Central memory CD4-positive, alpha-beta T cell (primary cell): ENCODE measurements around the gene GJB5.

Experiments used
- DNase-seq: peaks from one replicate; pipeline ENCODE4 v3.0.0; 2022

GJB5 gene

DNA sequence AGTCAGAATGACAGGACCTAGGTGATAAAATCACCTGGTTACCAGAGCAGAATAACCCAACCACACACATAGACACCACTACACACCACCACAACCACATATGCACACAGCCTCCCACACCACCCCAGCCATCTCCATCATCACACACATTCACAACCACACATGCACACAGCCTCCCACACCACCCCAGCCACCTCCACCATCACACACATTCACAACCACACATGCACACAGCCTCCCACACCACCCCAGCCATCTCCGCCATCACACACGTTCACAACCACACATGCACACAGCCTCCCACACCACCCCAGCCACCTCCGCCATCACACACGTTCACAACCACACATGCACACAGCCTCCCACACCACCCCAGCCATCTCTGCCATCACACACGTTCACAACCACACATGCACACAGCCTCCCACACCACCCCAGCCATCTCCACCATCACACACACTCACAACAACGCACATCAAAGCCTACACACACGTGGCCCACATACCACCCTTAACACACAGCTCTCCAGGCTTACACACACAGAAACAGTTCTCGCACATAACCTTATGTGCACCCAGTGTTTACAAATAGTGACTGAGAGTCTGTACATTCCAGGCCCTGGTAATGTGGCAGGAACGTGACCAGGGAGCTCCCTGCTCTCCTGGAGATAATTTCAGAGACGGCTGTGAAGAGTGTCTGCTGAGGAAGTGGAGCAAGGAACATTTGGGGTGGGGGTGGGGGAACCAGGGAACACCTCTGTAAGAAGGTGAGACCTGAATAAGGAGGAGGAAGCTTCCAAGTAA is 22.9 kb downstream of the GJB5 start:
- DNase-seq, result no peak

DNA sequence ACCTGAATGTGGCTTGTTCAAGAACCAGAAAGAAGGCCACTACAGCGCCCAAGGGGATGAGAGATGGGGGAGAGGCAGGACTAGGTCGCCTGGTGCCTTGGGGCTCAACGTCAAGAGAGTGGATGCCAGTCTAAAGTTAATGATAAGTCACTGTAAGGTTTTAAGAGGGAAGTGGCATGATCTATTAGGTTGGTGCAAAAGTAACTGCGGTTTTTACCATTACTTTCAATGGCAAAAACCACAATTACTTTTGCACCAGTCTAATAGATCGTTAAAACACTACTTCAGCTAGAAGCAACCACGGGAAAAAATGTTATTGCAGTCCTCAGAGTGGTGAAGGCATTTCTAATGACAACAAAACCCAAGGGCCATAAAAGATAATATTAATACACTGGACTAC is 23.5 kb downstream of the GJB5 start:
- no peak for DNase-seq

DNA sequence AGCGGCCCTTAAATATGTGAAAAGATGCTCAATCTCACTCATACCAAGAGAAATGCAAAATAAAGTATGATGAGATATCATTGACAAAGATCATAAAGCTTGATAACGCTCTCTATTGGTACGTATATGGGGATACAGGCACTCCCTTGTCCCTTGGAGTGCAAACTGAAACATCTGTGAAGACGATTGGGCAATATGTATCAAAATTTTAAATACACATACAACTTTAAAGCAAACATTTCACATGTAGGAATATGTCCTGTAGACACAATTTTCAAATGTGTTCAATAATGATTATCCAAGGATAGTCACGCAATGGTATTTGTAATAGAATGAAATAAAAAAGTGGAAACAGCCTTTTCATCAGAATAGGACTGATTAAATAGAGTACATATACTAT is 24.2 kb downstream of the GJB5 start:
- no peak for DNase-seq

DNA sequence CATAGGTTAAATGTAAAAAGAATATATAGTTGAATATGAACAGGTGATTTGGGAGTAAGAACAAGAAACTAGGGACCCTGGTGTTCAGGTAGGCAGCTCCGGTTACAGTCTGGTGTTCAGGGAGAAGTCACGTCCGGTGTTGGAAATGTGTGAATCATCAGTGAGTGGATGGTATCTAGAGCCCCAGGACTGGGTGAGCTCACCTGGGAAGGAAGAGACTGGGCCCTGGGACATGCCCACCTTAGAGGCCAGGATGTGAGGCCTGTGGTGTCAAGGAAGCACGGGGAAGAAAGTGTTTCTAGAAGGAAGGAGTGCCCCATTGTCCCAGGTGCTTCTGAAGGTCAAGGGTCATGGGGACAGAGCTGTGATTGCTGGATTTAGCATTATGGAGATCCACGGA is 24.7 kb downstream of the GJB5 start:
- DNase-seq, result no peak

GRCh38 chr1:34779962-34780361 is 25.1 kb downstream of the GJB5 start:
- no peak for DNase-seq

DNA sequence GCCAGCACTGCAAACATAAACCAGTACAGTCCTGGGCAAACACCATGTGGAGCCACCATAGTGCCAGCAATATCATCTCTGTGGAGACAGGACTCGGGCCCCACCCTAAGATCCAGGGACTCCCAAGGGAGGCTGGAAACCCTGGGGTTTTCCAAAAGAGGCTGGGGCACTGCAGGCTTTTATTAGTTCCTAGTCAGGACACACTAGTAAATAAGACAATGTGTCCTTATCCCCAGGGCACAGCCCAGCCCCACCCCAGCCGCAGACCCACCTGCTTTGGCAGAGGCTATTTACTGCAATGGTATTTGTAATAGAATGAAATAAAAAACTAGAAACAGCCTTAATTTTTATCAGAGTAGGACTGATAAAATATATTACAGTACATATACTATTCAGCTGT is 25.7 kb downstream of the GJB5 start:
- no peak for DNase-seq

DNA sequence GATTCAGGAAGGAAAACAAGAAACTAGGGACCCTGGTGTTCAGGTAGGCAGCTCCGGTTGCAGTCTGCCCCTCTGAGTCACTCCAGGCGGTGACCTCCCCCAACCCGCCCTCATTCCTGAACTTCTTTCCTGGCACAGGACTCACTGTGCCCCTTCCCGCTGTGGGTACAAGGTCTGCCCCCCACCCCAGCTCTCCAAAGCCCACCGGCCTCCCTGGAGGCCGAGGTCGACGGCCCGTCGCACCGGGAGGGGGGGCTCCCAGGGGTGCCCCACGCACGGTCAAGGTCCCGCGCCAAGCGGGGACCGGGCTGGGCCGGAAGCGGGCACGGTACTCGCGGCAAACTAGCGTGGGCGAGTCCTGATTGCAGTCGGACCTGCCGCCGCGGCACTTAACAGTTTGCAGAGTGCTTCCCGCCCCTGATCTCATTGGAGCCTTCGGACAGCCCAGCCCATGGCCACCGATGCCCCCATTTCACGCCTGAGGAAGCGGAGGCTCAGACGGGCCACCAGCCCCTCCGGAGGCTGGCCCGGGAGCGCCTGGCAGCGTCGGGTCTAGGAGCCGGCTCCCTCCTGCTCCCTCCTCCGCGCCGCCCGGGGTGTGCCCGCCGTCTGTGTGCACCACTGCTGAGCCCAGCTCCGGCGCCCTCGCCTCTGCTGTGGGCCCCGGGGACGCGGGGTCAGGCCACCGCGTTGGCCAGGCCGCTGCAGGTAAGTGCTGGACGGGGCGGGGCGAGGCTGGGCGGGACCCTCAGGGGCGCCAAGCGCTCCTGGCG is 26.4 kb downstream of the GJB5 start, which contains the start of gene GJB3:
GJB3 (plus strand) TSS at position 144 of the 773 bp plus-strand sequence. CDS start 3,549 bp downstream, outside the sequence.
- no peak for DNase-seq

GRCh38 chr1:34781844-34782391 is 27.1 kb downstream of the GJB5 start:
- no peak for DNase-seq

DNA sequence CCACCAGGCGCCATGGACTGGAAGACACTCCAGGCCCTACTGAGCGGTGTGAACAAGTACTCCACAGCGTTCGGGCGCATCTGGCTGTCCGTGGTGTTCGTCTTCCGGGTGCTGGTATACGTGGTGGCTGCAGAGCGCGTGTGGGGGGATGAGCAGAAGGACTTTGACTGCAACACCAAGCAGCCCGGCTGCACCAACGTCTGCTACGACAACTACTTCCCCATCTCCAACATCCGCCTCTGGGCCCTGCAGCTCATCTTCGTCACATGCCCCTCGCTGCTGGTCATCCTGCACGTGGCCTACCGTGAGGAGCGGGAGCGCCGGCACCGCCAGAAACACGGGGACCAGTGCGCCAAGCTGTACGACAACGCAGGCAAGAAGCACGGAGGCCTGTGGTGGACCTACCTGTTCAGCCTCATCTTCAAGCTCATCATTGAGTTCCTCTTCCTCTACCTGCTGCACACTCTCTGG is 29.9 kb downstream of the GJB5 start:
- no peak for DNase-seq

- DNase-seq, result no peak
These were observed 30.5 kb downstream of the GJB5 start for GRCh38 chr1:34785231-34785874.

- no peak for DNase-seq
These were observed 31.1 kb downstream of the GJB5 start for GRCh38 chr1:34785875-34786470.

DNA sequence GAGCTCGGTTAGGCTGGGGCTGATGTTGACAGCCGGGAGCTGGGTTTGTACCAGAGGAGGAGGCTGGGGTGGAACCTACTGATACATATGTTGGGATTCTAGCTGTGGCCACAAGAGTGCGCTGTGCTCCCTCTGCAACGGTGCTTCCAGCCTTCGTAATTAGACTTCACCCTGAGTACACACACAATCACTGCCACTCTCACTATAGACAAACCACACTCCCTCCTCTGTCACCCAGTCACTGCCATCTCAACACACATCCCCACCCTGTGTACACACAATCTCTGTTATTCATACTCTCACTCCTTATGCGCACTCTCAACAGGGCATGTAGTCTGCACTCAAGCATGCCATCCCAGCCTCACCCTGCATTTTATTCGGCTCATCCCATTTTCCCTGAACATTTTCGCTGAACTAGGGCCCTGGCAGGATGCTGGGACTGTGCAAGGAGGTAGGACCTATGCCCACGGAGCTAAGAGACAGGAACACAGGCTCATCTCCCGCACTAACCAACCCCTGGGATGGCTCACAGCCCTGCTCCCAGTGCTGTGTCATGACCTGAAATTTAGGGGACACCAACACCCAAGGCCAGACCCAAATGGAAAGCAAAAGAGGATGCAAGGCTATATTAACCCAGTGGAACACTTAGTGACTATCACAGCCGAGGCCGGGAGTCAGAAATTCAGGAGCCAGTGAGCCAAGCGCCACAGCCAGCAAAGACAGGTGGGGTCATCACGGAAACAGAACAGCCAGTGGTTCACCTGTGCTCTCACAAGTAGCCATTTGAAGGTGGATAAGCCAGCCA is 31.9 kb downstream of the GJB5 start:
- DNase-seq, result peak; percentile 29

- DNase-seq, result no peak
These were observed 32.9 kb downstream of the GJB5 start for GRCh38 chr1:34787461-34788420.

GRCh38 chr1:34790985-34791384 is 36.1 kb downstream of the GJB5 start:
- no peak for DNase-seq

DNA sequence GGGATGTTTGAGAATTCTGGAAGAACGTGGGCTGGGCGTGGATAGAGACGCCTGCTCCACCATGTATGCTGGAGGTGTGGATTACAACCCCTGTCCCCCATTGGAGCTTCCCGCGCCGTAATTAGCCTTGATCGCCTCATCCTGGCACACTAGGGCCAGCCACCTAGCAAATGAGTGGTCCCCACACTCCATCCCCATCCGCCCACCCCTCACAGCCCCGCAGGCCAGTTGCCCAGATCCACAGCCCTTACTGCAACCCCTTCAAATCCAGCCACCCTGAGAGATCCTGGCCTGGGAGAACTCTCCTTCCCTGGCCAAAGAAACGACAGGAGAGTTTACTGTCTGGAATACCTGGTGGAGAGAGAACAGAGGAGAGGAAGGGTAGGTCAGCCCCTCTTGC is 37.6 kb downstream of the GJB5 start:
- DNase-seq, result no peak

- DNase-seq, result no peak
These were observed 38.3 kb downstream of the GJB5 start, which contains the start of gene GJA4 for GRCh38 chr1:34792868-34793727. Gene GJA4 (plus strand): TSS chr1:34792999. CDS start chr1:34794214, 1,215 bp downstream.

DNA sequence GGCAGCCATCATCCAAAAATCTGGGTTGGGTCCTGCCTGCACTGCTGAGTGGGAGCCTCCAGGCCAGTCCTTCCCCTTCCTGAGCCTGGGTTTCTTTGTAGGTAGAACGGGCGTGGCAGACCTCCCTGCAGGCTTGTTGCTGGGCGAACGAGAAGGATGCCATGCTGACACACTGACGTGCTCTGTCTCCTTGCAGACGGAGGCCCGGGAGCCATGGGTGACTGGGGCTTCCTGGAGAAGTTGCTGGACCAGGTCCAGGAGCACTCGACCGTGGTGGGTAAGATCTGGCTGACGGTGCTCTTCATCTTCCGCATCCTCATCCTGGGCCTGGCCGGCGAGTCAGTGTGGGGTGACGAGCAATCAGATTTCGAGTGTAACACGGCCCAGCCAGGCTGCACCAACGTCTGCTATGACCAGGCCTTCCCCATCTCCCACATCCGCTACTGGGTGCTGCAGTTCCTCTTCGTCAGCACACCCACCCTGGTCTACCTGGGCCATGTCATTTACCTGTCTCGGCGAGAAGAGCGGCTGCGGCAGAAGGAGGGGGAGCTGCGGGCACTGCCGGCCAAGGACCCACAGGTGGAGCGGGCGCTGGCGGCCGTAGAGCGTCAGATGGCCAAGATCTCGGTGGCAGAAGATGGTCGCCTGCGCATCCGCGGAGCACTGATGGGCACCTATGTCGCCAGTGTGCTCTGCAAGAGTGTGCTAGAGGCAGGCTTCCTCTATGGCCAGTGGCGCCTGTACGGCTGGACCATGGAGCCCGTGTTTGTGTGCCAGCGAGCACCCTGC is 39.3 kb downstream of the GJB5 start:
- DNase-seq, result no peak

DNA sequence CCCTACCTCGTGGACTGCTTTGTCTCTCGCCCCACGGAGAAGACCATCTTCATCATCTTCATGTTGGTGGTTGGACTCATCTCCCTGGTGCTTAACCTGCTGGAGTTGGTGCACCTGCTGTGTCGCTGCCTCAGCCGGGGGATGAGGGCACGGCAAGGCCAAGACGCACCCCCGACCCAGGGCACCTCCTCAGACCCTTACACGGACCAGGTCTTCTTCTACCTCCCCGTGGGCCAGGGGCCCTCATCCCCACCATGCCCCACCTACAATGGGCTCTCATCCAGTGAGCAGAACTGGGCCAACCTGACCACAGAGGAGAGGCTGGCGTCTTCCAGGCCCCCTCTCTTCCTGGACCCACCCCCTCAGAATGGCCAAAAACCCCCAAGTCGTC is 39.9 kb downstream of the GJB5 start:
- DNase-seq, result no peak

DNA sequence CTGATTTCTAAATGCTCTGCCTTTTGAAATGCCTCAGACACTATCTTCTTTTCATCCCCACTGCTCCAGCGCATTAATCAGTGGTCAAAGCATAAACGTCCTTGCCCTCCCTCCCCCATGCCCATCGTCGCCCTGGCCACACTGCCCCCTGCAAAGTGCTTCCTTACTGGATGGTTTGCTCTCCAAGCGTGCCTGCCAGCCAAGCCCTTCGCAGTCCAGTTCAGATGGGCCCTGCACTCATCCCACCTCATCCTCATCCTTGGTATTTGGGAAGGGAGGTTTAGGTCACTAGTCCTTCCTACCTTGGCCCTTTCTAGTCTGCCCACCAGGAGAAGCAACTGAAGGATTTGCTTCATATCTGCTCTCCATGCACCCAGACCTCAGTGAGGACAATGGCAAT is 41.1 kb downstream of the GJB5 start:
- no peak for DNase-seq
